Fibroblast of mammary gland (primary cell): ENCODE measurements around the gene GLB1L3.
A peak's percentile ranks its signal among the peaks of the same experiment; 100 is the strongest.
"Not testable (repeated sequence)": the region's sequence is repeated elsewhere in the genome, so short reads cannot be mapped to it uniquely, and the experiment has no call there.

Experiments used
- DNase-seq: peaks from one replicate; pipeline ENCODE4 v3.0.0-alpha.2; 2010; ENCODE audit warnings: low read depth
- H3K4me3 ChIP-seq: 2 replicates; pipeline ENCODE4 v1.5.1; 2011; ENCODE audit warnings: low read depth, mild to moderate bottlenecking, low read length, moderate library complexity; ENCODE audit not compliant: control insufficient read depth
- CTCF ChIP-seq: conservative IDR thresholded peaks from 2 replicates; pipeline ENCODE4 v1.5.1; 2011; ENCODE audit warnings: low read depth, low read length, inconsistent platforms; ENCODE audit not compliant: control insufficient read depth, insufficient read depth

Gene GLB1L3

GRCh38 chr11:134272381-134273316, 3.5 kb upstream of the GLB1L3 start:
- TF ChIP-seq CTCF = no peak

GRCh38 chr11:134273317-134273712, 2.9 kb upstream of the GLB1L3 start:
- no peak overlapping the region for H3K4me3 ChIP-seq
- DNase-seq = no peak
- no peak for TF ChIP-seq CTCF

More at GRCh38 chr11:134272381-134273316, 3.5 kb upstream of the GLB1L3 start:
- peak; percentile 42 for DNase-seq
- no peak overlapping the region for H3K4me3 ChIP-seq

- TF ChIP-seq CTCF = no peak
- H3K4me3 ChIP-seq = no peak overlapping the region
- DNase-seq = no peak
These were observed 1.0 kb upstream of the GLB1L3 start for GRCh38 chr11:134275188-134275533.

GRCh38 chr11:134276396-134277182, 410 bp downstream of the GLB1L3 start:
- H3K4me3 ChIP-seq = no peak overlapping the region
- DNase-seq = no peak
- no peak for TF ChIP-seq CTCF

- DNase-seq = no peak
- H3K4me3 ChIP-seq = no peak overlapping the region
- no peak for TF ChIP-seq CTCF
These were observed 1.2 kb downstream of the GLB1L3 start for GRCh38 chr11:134277183-134278001.

GRCh38 chr11:134278356-134278755, 2.2 kb downstream of the GLB1L3 start:
- no peak for TF ChIP-seq CTCF
- DNase-seq = no peak
- no peak overlapping the region for H3K4me3 ChIP-seq

GRCh38 chr11:134281635-134282034, 5.5 kb downstream of the GLB1L3 start:
- DNase-seq, H3K4me3 ChIP-seq: not testable (repeated sequence)
